Esophagus mucosa (tissue), 1 donor: ENCODE measurements around the gene OR2A1. TPM values are rescaled to one million over a fixed set of nuclear protein-coding genes. Genes with fewer than 3 reads are reported as not detected.
"Not testable (repeated sequence)": the region's sequence is repeated elsewhere in the genome, so short reads cannot be mapped to it uniquely, and the experiment has no call there.

ENCODE experiments used
- ATAC-seq: fragments of 200-7000 bp; cut with Tn5 transposase; one replicate; pipeline ENCODE4 v1.9.1; 2020
- total RNA-seq: library from RNA; stranded (reverse); gene quantifications from one replicate; pipeline ENCODE4 v1.2.4, GENCODE V29; 2023
- donor health status: DM: yes; HTN: yes; CAD: no.

The OR2A1 gene, protein sequence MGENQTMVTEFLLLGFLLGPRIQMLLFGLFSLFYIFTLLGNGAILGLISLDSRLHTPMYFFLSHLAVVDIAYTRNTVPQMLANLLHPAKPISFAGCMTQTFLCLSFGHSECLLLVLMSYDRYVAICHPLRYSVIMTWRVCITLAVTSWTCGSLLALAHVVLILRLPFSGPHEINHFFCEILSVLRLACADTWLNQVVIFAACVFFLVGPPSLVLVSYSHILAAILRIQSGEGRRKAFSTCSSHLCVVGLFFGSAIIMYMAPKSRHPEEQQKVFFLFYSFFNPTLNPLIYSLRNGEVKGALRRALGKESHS
- not detected for total RNA-seq

DNA sequence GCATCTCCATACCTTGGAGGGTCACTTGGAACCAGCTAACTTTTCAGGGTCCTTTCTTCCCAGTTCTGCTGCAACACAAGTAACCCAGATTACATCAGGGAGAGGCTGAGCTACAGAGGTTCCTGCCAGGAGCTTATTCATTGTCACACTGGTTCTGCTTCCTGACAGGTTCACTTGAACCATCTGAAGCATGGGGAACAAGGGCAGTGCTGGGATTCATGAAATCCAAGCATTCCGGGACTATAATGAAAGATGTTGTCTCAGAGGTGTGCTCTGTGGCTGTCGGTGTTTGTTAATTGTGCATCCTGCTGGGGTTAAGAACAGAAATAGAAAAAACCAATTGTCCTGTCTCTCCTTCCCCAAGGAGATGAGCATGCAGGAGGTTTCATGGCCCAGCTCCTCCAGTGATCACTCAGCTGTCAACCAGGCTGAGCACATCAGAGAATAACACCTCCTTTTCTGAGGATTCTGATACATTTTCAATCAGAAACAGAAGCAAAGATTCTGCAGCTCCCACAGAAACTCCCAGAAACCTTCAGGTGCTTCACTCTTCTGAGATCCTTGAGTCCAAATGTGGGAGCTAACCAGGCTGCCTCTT, at the start of gene OR2A1:
Gene OR2A1 (plus strand): TSS at position 548 of the 598 bp plus-strand sequence. CDS start 5,706 bp downstream, outside the sequence.
- not testable (repeated sequence) for ATAC-seq

DNA sequence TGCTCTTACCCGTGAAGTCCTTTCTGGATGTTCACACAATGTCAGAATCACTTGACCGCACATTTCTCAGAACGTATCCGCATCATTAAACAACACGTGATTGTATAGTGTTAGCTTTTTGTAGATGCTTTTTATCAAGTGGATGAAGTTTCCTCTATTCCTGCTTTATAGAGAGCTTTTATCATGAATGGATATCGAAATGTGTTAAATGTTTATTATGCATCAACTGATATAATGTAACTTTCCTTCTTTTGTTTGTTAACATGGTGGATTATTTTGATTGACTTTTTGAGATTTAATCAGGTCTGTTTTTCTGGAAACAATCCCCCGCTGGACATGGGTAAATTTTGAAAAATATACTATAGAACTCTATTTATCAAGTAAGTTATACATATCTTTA, 47.5 kb upstream of the OR2A1 start, which contains the start of gene OR2A7:
Gene OR2A7 (minus strand): TSS at position 101 of the 400 bp plus-strand sequence. CDS start 5,164 bp downstream, outside the sequence.
- ATAC-seq: not testable (repeated sequence)

GRCh38 chr7:144269188-144269587, 43.0 kb upstream of the OR2A1 start, which contains the start of gene CTAGE8:
Gene CTAGE8, minus strand, starts transcription at chr7:144269288. Its CDS starts 38 bp downstream, at chr7:144269250.
- ATAC-seq: not testable (repeated sequence)

DNA sequence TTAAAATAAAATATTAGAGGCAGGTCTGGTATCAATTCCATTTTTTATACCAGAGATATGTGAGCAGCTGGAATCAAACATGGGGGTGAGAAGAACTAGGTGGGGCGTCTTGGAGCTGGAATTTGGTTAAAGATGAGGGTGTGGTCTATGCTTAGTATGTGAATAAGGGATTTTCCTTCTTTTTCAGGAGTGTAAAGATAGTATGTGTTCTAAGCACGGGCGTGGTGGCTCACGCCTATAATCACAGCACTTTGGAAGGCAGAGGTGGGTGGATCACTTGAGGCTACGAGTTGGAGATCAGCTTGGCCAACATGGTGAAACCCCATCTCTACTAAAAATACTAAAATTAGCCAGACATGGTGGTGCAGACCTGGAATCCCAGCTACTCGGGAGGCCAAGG, 36.9 kb upstream of the OR2A1 start:
- not testable (repeated sequence) for ATAC-seq

DNA sequence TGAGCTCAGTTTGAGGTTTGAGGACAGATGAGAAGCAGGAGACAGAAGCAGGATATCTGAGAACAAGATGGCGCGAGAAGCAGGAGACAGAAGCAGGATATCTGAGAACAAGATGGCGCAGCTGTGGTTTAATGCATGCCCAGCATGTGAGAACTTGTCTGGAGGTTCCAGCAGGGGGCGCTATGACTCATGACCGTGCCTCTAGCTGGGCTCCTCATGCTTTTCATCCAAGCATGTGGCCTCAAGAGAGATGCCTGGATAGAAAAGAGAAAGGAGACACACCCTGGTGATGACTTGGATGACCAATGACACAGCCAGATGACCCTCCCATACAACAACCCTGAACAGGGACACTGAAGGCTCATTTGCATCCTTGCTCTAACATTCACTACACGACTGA, 32.2 kb upstream of the OR2A1 start:
- ATAC-seq: peak; percentile 41

- not testable (repeated sequence) for ATAC-seq
Measured at GRCh38 chr7:144281981-144282380, 30.2 kb upstream of the OR2A1 start.

GRCh38 chr7:144282490-144282889, 29.7 kb upstream of the OR2A1 start:
- ATAC-seq: peak; percentile 24

DNA sequence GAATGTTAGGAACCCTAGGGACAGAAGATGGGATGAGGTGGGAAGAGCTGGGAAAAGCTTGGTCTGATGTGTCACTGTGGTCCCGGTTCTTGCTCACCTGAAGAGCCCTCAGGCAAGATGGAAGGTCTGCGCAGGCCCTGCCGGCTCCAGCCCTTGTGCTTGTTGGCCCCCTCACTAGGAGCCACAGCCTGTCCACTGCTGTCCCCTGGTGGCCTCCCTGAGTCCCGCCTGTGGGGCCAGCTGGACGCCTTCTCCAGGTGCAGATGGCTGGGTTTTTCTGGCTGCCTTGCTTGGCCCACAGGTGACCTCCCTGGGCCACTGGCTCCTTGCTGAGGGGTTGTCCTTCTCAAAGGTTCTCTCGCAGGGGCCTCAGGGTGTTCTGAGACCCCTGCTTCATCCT, 28.5 kb upstream of the OR2A1 start:
- not testable (repeated sequence) for ATAC-seq

DNA sequence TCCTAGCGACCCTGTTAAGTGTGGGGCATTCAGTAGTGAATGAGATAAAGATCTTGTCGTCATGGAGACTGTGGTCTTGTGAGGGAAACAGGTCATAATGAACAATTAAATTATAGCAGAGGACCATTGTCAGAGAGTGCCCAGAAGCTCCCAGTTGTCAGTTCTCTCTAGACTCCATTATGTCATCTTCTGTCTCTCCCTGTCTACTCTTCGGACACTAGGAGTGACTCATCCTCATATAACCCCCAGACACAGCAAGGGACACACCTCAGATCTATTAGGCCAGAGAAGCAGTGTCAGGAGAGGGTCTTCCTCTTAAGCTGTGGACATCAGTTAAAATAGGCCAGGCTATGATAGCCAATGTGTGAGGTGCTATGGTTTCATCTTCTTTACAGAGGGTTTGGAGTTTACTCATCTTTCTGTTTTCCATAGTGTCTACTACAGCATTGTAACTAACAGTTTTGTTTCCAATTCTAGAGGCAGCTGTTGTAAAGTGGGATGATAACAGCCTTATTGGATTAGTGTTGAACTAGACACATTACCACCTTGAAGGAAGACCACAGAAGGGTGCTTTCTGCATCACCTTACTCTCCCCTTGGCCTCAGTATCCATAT, 24.9 kb upstream of the OR2A1 start:
- not testable (repeated sequence) for ATAC-seq

- not testable (repeated sequence) for ATAC-seq
Measured at GRCh38 chr7:144291607-144292006, 20.6 kb upstream of the OR2A1 start.

GRCh38 chr7:144292384-144293161, 19.6 kb upstream of the OR2A1 start:
- not testable (repeated sequence) for ATAC-seq

GRCh38 chr7:144293794-144294499, 18.3 kb upstream of the OR2A1 start:
- ATAC-seq: peak; percentile 99

GRCh38 chr7:144302578-144303303, 9.5 kb upstream of the OR2A1 start:
- peak; percentile 42 for ATAC-seq

DNA sequence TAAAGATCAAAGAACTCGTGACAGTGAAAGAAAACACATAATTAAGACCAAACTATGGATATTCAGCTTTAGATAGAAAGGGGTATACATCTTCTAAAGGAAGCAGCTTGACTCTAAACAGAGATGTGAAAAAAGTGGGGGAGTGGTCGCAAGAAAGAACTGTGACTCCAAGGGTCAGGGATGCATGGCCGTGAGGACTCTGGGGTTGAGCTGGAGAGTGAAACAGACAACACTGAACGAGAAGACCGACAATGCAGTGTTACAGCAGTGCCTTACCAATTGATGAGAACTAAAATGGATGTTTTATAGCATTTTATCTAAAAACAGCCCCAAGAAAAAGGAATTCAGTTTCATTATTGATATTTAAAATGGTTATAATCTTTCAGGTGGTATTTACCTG, 8.6 kb upstream of the OR2A1 start:
- ATAC-seq: not testable (repeated sequence)

- ATAC-seq: not testable (repeated sequence)
Measured at GRCh38 chr7:144305156-144305555, 7.1 kb upstream of the OR2A1 start.

DNA sequence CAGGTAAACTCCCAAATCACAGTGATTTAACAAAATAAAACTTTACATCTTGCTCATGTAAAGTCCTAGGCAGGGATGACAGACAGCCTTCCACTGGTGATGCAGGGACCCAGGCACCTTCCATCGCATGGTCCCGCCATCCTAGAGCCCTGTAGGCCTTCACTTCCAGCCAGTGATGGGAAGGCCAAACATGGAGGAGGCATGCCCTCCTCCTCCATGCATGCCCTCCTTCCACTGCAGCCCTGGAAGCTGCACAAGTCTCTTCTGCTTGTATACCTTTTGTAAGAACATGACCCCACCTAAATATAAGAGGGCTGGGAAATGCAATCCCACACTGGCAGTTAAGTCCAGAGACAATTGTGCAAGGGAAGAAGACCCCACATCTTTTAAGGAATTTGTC, 2.5 kb upstream of the OR2A1 start:
- not testable (repeated sequence) for ATAC-seq

DNA sequence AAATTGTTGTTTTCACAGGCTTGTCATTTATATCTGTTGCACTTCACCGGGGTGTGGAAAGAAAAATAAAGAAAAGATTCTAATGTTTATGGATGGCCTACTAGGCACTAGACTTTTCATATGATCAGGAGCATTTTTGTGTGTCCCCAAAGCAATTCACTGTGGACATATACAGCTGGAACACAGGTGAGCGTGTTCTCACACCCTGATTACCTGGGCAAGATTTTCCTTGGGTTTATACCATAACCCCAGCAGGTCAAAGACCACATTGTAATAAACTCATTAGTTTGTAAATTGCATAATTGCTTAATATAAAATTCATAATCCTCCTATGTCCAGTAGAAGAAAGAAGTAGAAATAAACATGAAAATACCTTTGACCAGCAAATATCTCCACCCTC, 1.0 kb upstream of the OR2A1 start:
- not testable (repeated sequence) for ATAC-seq

- not testable (repeated sequence) for ATAC-seq
Measured at GRCh38 chr7:144317537-144317936, 5.3 kb downstream of the OR2A1 start.

GRCh38 chr7:144319547-144319946, 7.3 kb downstream of the OR2A1 start:
- not testable (repeated sequence) for ATAC-seq

DNA sequence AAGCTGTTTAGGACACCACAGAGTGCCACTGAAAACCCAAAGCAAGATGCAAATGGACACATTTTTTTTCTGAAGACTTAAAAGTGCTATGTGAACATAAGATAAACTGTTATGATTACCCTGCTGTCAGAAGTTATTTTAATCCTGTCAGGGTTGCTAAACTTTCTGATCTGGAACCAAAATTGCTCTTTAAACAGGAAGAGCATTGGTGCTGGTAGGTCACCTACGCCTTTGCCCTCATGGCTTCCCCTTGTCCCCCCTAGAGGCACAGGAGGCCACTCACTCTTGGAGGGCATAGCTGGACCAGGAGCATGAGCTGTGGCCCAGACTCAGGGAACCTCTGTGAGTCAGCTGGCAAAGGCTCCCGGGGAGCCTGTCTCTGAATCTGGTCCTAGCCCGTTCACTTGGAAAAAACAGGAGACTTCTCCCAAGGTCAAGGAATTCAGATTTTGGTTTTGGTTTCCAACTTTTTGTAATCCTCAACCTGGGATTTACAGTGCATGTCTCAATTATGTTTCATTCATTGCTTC, 9.5 kb downstream of the OR2A1 start:
- not testable (repeated sequence) for ATAC-seq

- ATAC-seq: not testable (repeated sequence)
Measured at GRCh38 chr7:144323359-144323758, 11.1 kb downstream of the OR2A1 start.
